ENCODE data around the gene REX1BD. TPM values are rescaled to one million over a fixed set of nuclear protein-coding genes. Genes with fewer than 3 reads are reported as not detected.

Gene REX1BD
- total RNA-seq, 1 experiment from 2014 or later, result 97.1 TPM

- intact Hi-C loops (cut with micrococcal nuclease), result loop anchor here (1.0 kb wide), 2 partner anchors 33 to 35 kb away; partner anchors contain the start of gene ELL
- H3K9me3 ChIP-seq (ENCODE audit: control insufficient read depth in 1 of 2, insufficient read depth in 1 of 2, low read depth in 1 of 2, low read length in 2 of 2), result no peaks in the 10 kb centered on the region
- H3K36me3 ChIP-seq (ENCODE audit: control insufficient read depth in 1 of 2, insufficient read depth in 2 of 2, low read length in 2 of 2), result peaks cover 4 to 16% of the 10 kb centered on the region in 2 experiments; a peak in 2 of 4 replicates
- peak within 1 kb of the TSS; percentile 89 to 100 for H3K4me3 ChIP-seq (replicated peaks in 1 of 2; ENCODE audit: low read depth in 1 of 2, low read length in 2 of 2)
- ATAC-seq (peak; percentile 97), DNase-seq (ENCODE audit: low read depth, low spot score) (peak; percentile 99)
- RAD21 ChIA-PET (ENCODE audit: low non-redundant PET in 1 of 2, low total read pairs in 2 of 2, uncharacterized antibody in 2 of 2, unreplicated experiment in 2 of 2), result interaction anchor here in 1 of 2 experiments (0.8 kb wide), 1 partner anchor 31 kb away, joined by 4 read pairs; no protein-coding TSS in a partner anchor
- peak within 1 kb of the TSS; percentile 79 for H3K27ac ChIP-seq (ENCODE audit: low read depth, low read length)
- no peak within 1 kb of the TSS for H2AFZ ChIP-seq (ENCODE audit: low read depth, low read length, poor library complexity, severe bottlenecking)
- peaks cover 4 to 22% of the 10 kb centered on the region in 2 experiments; a peak in 3 of 4 replicates for H3K4me1 ChIP-seq (ENCODE audit: control insufficient read depth in 1 of 2, insufficient read depth in 2 of 2, low read length in 2 of 2)
- peaks cover 51% of the 10 kb centered on the region for H3K79me2 ChIP-seq (ENCODE audit: insufficient read depth, low read length)
- CTCF ChIA-PET, result interaction anchor here (0.6 to 1.5 kb wide), 4 partner anchors 11 to 114 kb away, joined by 3 to 4 read pairs (median 3); no protein-coding TSS in a partner anchor
- H4K20me1 ChIP-seq (ENCODE audit: insufficient read depth), result no peaks in the 10 kb centered on the region
- no peaks in the 10 kb centered on the region for H3K27me3 ChIP-seq (ENCODE audit: insufficient read depth, low read length)
- POLR2A ChIA-PET, result interaction anchor here (0.7 to 2.4 kb wide), 13 partner anchors 10 to 282 kb away, joined by 3 to 15 read pairs (median 3); partner anchors contain the start of genes ELL, FKBP8 and UBA52
- no TSS peak for BruUV-seq (replicated peaks)
- H3K4me2 ChIP-seq (ENCODE audit: low read length), result peak within 1 kb of the TSS; percentile 91
- peak within 1 kb of the TSS; percentile 94 for H3K9ac ChIP-seq (ENCODE audit: low read length)
- H3K9me2 ChIP-seq (ENCODE audit: insufficient read depth), result no peaks in the 10 kb centered on the region
- TF ChIP-seq ATF3 (IDR thresholded peaks at IDR 0.05), result no peak
- peak; percentile 80 for TF ChIP-seq ELF1 (IDR thresholded peaks at IDR 0.05; ENCODE audit: borderline replicate concordance, low read depth)
- TF ChIP-seq MAX (IDR thresholded peaks at IDR 0.05), result peak; percentile 93
- TF ChIP-seq ZFX (IDR thresholded peaks at IDR 0.05), result peak; percentile 54; the same call in 1 of the 2 replicates
- TF ChIP-seq, protein P1, sequence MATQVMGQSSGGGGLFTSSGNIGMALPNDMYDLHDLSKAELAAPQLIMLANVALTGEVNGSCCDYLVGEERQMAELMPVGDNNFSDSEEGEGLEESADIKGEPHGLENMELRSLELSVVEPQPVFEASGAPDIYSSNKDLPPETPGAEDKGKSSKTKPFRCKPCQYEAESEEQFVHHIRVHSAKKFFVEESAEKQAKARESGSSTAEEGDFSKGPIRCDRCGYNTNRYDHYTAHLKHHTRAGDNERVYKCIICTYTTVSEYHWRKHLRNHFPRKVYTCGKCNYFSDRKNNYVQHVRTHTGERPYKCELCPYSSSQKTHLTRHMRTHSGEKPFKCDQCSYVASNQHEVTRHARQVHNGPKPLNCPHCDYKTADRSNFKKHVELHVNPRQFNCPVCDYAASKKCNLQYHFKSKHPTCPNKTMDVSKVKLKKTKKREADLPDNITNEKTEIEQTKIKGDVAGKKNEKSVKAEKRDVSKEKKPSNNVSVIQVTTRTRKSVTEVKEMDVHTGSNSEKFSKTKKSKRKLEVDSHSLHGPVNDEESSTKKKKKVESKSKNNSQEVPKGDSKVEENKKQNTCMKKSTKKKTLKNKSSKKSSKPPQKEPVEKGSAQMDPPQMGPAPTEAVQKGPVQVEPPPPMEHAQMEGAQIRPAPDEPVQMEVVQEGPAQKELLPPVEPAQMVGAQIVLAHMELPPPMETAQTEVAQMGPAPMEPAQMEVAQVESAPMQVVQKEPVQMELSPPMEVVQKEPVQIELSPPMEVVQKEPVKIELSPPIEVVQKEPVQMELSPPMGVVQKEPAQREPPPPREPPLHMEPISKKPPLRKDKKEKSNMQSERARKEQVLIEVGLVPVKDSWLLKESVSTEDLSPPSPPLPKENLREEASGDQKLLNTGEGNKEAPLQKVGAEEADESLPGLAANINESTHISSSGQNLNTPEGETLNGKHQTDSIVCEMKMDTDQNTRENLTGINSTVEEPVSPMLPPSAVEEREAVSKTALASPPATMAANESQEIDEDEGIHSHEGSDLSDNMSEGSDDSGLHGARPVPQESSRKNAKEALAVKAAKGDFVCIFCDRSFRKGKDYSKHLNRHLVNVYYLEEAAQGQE (IDR thresholded peaks at IDR 0.05; ENCODE audit: low read depth), result no peak
- no peak for TF ChIP-seq ZNF274 (IDR thresholded peaks at IDR 0.05; ENCODE audit: low read depth, low read length)
- TF ChIP-seq EZH2 (IDR thresholded peaks at IDR 0.05), result no peak
- TF ChIP-seq RAD21 (IDR thresholded peaks at IDR 0.05; ENCODE audit: low read depth), result no peak
- TF ChIP-seq CEBPB (IDR thresholded peaks at IDR 0.05; ENCODE audit: low read depth), result no peak
- no peak; the same call in 1 of the 2 replicates for TF ChIP-seq EGR1 (IDR thresholded peaks at IDR 0.05; ENCODE audit: low read depth)
- TF ChIP-seq YY1 (IDR thresholded peaks at IDR 0.05; ENCODE audit: extremely low read depth, insufficient replicate concordance, low read depth, low read length), result no peak
- TF ChIP-seq, protein P2, sequence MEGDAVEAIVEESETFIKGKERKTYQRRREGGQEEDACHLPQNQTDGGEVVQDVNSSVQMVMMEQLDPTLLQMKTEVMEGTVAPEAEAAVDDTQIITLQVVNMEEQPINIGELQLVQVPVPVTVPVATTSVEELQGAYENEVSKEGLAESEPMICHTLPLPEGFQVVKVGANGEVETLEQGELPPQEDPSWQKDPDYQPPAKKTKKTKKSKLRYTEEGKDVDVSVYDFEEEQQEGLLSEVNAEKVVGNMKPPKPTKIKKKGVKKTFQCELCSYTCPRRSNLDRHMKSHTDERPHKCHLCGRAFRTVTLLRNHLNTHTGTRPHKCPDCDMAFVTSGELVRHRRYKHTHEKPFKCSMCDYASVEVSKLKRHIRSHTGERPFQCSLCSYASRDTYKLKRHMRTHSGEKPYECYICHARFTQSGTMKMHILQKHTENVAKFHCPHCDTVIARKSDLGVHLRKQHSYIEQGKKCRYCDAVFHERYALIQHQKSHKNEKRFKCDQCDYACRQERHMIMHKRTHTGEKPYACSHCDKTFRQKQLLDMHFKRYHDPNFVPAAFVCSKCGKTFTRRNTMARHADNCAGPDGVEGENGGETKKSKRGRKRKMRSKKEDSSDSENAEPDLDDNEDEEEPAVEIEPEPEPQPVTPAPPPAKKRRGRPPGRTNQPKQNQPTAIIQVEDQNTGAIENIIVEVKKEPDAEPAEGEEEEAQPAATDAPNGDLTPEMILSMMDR (IDR thresholded peaks at IDR 0.05 in 2 of 3, conservative IDR thresholded peaks at IDR 0.05 in 1 of 3; ENCODE audit: borderline replicate concordance in 1 of 3, insufficient read depth in 1 of 3, low read depth in 2 of 3, low read length in 2 of 3), result no peak
- peak; percentile 65 for TF ChIP-seq SP1 (IDR thresholded peaks at IDR 0.05; ENCODE audit: low read depth)
- TF ChIP-seq POLR2A (IDR thresholded peaks at IDR 0.05; ENCODE audit: borderline replicate concordance, extremely low read depth, insufficient read depth, insufficient read length), result peak; percentile 55
- peak; percentile 78 for TF ChIP-seq POLR2AphosphoS5 (IDR thresholded peaks at IDR 0.05; ENCODE audit: low read depth, low read length)
- peak; percentile 77 for TF ChIP-seq SIN3A (IDR thresholded peaks at IDR 0.05; ENCODE audit: low read depth)
- TF ChIP-seq CBX3 (IDR thresholded peaks at IDR 0.05; ENCODE audit: low read depth), result peak; percentile 93
- no peak for TF ChIP-seq ZBTB33 (IDR thresholded peaks at IDR 0.05; ENCODE audit: extremely low read depth, insufficient replicate concordance, low read length)
Measured at GRCh38 chr19:18557411-18558201, 31.0 kb upstream of the REX1BD start, which contains the start of gene KXD1. Gene KXD1 (plus strand): TSS chr19:18557870. CDS start chr19:18562057, 4,187 bp downstream.

Measured in HCT116 (cell line).